Heart left ventricle (tissue), 16 donors: ENCODE data around the gene ASB12. TPM values are rescaled to one million over a fixed set of nuclear protein-coding genes. Genes with fewer than 3 reads are reported as not detected.

Experiments used
- ATAC-seq, 4 donors: fragments of 200-7000 bp; cut with Tn5 transposase; one replicate each; pipeline ENCODE4 v1.9.1; 2020 to 2022; ENCODE audit warnings: moderate library complexity in 4 of 4, mild to moderate bottlenecking in 3 of 4, moderate number of reproducible peaks in 1 of 4
- DNase-seq, 5 donors: peaks; one replicate each; pipeline ENCODE4 v3.0.0-alpha.2; 2020
- H3K27ac ChIP-seq, 12 donors: fragments of 200-600 bp; sonication (generic) in 4 of 12; one replicate each; pipeline versions ENCODE4 v1.5.0 to v1.8.0; 2016 to 2022; ENCODE audit warnings: mild to moderate bottlenecking in 2 of 12
- H3K27me3 ChIP-seq, 9 donors: fragments of 200-600 bp; sonication (generic) in 2 of 9; one replicate each; pipeline versions ENCODE4 v1.5.1 to v1.8.0; 2016 to 2022; ENCODE audit warnings: mild to moderate bottlenecking in 3 of 9
- H3K36me3 ChIP-seq, 9 donors: fragments of 200-600 bp; sonication (generic) in 2 of 9; one replicate each; pipeline versions ENCODE4 v1.5.0 to v1.8.0; 2018 to 2022; ENCODE audit warnings: mild to moderate bottlenecking in 2 of 9
- H3K4me1 ChIP-seq, 12 donors: fragments of 200-600 bp; sonication (generic) in 4 of 12; one replicate each; pipeline versions ENCODE4 v1.5.0 to v1.8.0; 2016 to 2022; ENCODE audit warnings: mild to moderate bottlenecking in 3 of 12
- H3K4me3 ChIP-seq, 12 donors: fragments of 200-600 bp; sonication (generic) in 4 of 12; one replicate each; pipeline versions ENCODE4 v1.5.0 to v1.8.0; 2017 to 2022; ENCODE audit warnings: mild to moderate bottlenecking in 9 of 12, moderate library complexity in 4 of 12
- H3K9me3 ChIP-seq, 12 donors: fragments of 200-600 bp; sonication (generic) in 4 of 12; one replicate each; pipeline versions ENCODE4 v1.5.0 to v1.8.0; 2016 to 2022; ENCODE audit warnings: mild to moderate bottlenecking in 1 of 12
- POLR2A ChIP-seq, 2 donors: fragments of 450-650 bp; IDR thresholded peaks; one replicate each; pipeline ENCODE4 v1.6.1; 2017; ENCODE audit warnings: antibody characterized with exemption in 2 of 2, mild to moderate bottlenecking in 2 of 2, moderate library complexity in 2 of 2
- WGBS, 4 donors: extraction: QIAGEN DNeasy Blood & Tissue Kit in 2 of 4; methylation state at CpG; one replicate each; pipeline versions ENCODE4 v1.1.5 to v1.1.7; 2013 to 2018; 5-methylcytosine and 5-hydroxymethylcytosine counted together
- intact Hi-C, 10 donors: fragments of 100-400 bp; cut with DNase I; formaldehyde crosslinking; loops; one replicate each; pipeline versions ENCODE4 v1.11.1 to v1.14.2; 2022
- polyA plus RNA-seq, 2 donors: library from polyadenylated mRNA; stranded (reverse); fragments of 200-250 nt; gene quantifications; one replicate each; pipeline ENCODE4 v1.2.3, GENCODE V29; 2013
- total RNA-seq, 9 donors: library from RNA; depleted of rRNA in 2 of 9; stranded (reverse); fragments of >200 nt in 2 of 9; fragmentation: NEBNext Ultra II Directional in 3 of 9; extraction: Animal tissue kit (Norgen Biotek cat#: 25700) in 3 of 9; gene quantifications; one replicate each; pipeline versions ENCODE4 v1.1.0 to v1.2.4, GENCODE V29; 2016 to 2023
- TF ChIP-seq, protein P1 (sequence below), 12 donors: fragments of 200-600 bp; sonication (generic) in 4 of 12; IDR thresholded peaks; one replicate each; pipeline versions ENCODE4 v1.5.0 to v1.8.0; 2018 to 2022; ENCODE audit warnings: antibody characterized with exemption in 12 of 12, mild to moderate bottlenecking in 5 of 12
- donor health status: ischemic (EF 13 %, LVEDD 7.1; RV severe dilation, severe dysfunction).
- donor health status: healthy with polysubstance abuse.
- donor health status: DM: no; HTN: yes; CAD: no.
- donor health status: DM: no; HTN: no; CAD: no.
- donor health status: ischemic (EF 25% LVEDD 6.9; RV normal size, moderate dysfunction).
- donor health status: ischemic (EF 25% LVEDD 5.7; RV mildly dilated, moderate dysfunction).
- donor health status: healthy.
- donor health status: DM: yes; HTN: yes; CAD: no.
- donor health status: ischemic (EF 35%, LVEDD 5.7; RV mildly dilated, moderate dysfunction).
- donor health status: nonischemic (EF 11% LVEDD 7.7; RV severe dilation, severe dysfunction).
- donor health status: DM: yes; HTN: yes; CAD: no.
- donor health status: PGD.
- donor health status: ischemic (EF 29% LVEDD 5.4; RV normal size, mild dysfunction).
- donor health status: nonischemic (EF 23%, LVEDD 6.1; RV moderate dilation, normal function).

The ASB12 gene
- total and polyA plus RNA-seq, 11 donors: 1.4 to 5.1 (median 3.0) TPM

DNA sequence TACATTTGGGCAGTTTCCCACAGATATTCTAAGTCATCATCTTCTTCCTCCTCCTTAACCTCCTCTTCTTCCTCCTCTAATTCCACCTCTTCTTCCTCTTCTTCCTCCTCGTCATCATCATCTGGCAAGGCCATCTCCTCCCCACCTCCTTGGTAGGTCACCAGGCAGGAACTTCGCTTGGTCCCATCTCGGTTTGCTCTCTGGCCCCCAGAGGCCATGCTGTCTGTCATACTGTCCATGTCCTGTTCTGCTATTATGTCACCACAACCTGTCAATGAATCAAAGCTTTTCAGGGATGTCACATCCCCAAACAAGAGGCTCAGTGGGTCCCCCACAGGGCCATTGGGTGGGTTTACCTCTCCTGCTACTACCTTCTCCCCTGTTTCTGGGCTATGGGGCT is 38.4 kb downstream of the ASB12 start:
- Histone ChIP-seq H3K4me1 (peaks cover 0 to 22% (median 6%) of the 10 kb centered on the region in 12 donors), H3K4me3 (no peak overlapping the region), H3K36me3 (peaks cover 0 to 14% (median 3%) of the 10 kb centered on the region in 9 donors), H3K27ac (peak overlapping the region in 2 of 12 donors; percentile 24), H3K27me3 (no peaks in the 10 kb centered on the region), H3K9me3 (no peaks in the 10 kb centered on the region)
- TF ChIP-seq, protein P1, sequence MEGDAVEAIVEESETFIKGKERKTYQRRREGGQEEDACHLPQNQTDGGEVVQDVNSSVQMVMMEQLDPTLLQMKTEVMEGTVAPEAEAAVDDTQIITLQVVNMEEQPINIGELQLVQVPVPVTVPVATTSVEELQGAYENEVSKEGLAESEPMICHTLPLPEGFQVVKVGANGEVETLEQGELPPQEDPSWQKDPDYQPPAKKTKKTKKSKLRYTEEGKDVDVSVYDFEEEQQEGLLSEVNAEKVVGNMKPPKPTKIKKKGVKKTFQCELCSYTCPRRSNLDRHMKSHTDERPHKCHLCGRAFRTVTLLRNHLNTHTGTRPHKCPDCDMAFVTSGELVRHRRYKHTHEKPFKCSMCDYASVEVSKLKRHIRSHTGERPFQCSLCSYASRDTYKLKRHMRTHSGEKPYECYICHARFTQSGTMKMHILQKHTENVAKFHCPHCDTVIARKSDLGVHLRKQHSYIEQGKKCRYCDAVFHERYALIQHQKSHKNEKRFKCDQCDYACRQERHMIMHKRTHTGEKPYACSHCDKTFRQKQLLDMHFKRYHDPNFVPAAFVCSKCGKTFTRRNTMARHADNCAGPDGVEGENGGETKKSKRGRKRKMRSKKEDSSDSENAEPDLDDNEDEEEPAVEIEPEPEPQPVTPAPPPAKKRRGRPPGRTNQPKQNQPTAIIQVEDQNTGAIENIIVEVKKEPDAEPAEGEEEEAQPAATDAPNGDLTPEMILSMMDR (IDR thresholded peaks at IDR 0.05): no peak
- TF ChIP-seq POLR2A (IDR thresholded peaks at IDR 0.05): no peak
- intact Hi-C loops: no loop called here
- WGBS, 4 donors: 75 to 97% (median 89%) methylated on average over 3 of the region's 3 CpGs
- DNase-seq (no peak), ATAC-seq (no peak)

DNA sequence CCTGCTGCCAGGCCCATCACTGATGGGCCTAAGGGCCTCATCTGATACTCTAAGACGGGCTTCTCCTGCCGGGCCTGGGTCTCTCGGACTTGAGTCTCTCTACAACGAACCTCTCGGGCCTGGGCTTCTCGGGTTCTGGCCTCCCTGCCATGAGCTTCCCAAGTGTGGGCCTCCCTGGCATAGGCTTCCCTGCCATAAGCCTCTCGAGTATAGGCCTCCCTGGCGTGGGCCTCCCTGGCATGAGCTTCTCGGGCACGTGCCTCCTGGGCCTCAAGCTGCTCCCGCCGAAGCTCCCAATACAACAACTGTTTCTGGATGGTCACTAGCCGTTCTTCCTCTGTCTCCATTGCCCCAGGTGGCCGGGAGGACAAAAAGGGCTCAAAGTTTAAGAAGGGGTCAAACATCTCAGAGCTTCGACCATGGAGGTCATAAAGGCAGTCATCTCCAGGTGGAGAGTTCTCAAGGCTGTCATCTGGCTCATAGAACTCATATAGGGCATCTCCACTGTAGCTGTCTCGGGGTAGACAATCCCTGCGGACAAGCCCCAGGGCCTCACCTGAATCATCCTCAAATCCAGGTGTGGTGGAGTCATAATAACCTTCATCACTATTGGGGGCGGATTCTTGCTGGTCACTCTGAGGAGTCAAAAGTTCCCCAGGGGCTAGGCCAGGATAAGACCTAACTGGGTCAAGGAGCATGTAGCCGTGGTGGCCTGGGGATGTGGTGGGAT is 39.0 kb downstream of the ASB12 start:
- intact Hi-C loops: no loop called here
- Histone ChIP-seq H3K27me3 (no peaks in the 10 kb centered on the region), H3K4me3 (no peak overlapping the region), H3K27ac (no peak overlapping the region), H3K4me1 (peaks cover 0 to 20% (median 6%) of the 10 kb centered on the region in 12 donors), H3K36me3 (peaks cover 0 to 14% (median 3%) of the 10 kb centered on the region in 9 donors), H3K9me3 (no peaks in the 10 kb centered on the region)
- DNase-seq: no peak
- WGBS, 4 donors: 86 to 97% (median 92%) methylated on average over 15 to 19 of the region's 19 CpGs
- ATAC-seq: no peak
- no peak for TF ChIP-seq POLR2A (IDR thresholded peaks at IDR 0.05)
- TF ChIP-seq, protein P1 (IDR thresholded peaks at IDR 0.05): no peak

DNA sequence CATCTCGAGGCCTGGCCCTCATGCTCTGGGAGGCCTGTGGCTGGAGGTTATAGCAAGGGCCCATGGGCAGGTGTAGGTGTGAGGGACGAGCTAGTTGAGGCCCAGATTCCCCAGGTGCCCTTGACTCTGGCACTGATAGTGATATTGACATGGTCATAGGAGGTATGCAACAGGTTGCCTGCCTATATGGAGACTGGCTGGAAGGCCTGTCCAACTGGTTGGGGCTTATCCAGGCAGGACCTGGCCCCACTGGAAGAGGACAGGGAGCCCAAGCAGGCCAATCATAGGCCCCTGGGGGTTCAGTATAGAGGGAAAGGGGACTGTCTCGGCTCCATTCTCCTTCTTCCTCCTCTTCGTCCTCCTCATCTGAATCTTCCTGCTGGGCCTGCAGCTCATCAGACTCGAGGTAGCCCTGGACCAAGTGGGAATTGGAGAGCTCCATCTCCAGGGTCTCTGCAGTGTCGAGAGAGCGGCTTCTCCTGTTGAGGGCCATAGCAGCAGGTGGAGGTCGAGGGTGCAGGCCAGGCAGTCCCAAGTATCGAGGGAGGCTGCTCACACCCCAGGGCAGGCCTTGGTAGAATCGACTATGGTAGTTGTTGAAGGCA is 40.2 kb downstream of the ASB12 start:
- WGBS, 4 donors: 73 to 96% (median 88%) methylated on average over 8 to 10 of the region's 10 CpGs
- intact Hi-C loops: no loop called here
- Histone ChIP-seq H3K9me3 (no peaks in the 10 kb centered on the region), H3K36me3 (peaks cover 0 to 14% (median 3%) of the 10 kb centered on the region in 9 donors), H3K4me1 (peaks cover 0 to 16% (median 6%) of the 10 kb centered on the region in 12 donors), H3K27me3 (no peaks in the 10 kb centered on the region), H3K4me3 (no peak overlapping the region), H3K27ac (no peak overlapping the region)
- ATAC-seq: no peak
- no peak for DNase-seq
- TF ChIP-seq, protein P1 (IDR thresholded peaks at IDR 0.05): no peak
- no peak for TF ChIP-seq POLR2A (IDR thresholded peaks at IDR 0.05)

GRCh38 chrX:64188901-64189300 is 41.5 kb downstream of the ASB12 start:
- 89 to 99% (median 96%) methylated on average over 3 of the region's 3 CpGs for WGBS, 4 donors
- Histone ChIP-seq H3K9me3 (no peaks in the 10 kb centered on the region), H3K27me3 (no peaks in the 10 kb centered on the region), H3K36me3 (peaks cover 0 to 14% (median 3%) of the 10 kb centered on the region in 9 donors), H3K4me3 (no peak overlapping the region), H3K27ac (no peak overlapping the region), H3K4me1 (peaks cover 0 to 23% (median 6%) of the 10 kb centered on the region in 12 donors)
- intact Hi-C loops: no loop called here
- TF ChIP-seq, protein P1 (IDR thresholded peaks at IDR 0.05): no peak
- no peak for TF ChIP-seq POLR2A (IDR thresholded peaks at IDR 0.05)
- DNase-seq (no peak), ATAC-seq (no peak)
